Renal cortical epithelial cell (primary cell): Measurements from ENCODE around the gene CDC6. TPM values are rescaled to one million over a fixed set of nuclear protein-coding genes. Genes with fewer than 3 reads are reported as not detected.

ENCODE experiments used
- DNase-seq: peaks from one replicate; pipeline ENCODE4 v3.0.0-alpha.2; 2011; ENCODE audit warnings: low read depth
- total RNA-seq: library from RNA; depleted of rRNA; stranded (reverse); fragments of >200 nt; gene quantifications from 2 replicates; pipeline ENCODE4 v1.2.3, GENCODE V29; 2014

CDC6 gene
- total RNA-seq, 1 donor from 2014 or later, result 2.6 TPM

- DNase-seq, result peak; percentile 48
These were observed 24.6 kb downstream of the CDC6 start for GRCh38 chr17:40312131-40312731.

- peak; percentile 46 for DNase-seq
These were observed 25.4 kb downstream of the CDC6 start for GRCh38 chr17:40312893-40313667.

GRCh38 chr17:40313668-40314583, 26.2 kb downstream of the CDC6 start:
- DNase-seq, result peak; percentile 45

GRCh38 chr17:40314584-40314956, 26.9 kb downstream of the CDC6 start:
- peak; percentile 96 for DNase-seq

- DNase-seq, result no peak
These were observed 27.5 kb downstream of the CDC6 start for GRCh38 chr17:40315206-40315605.

GRCh38 chr17:40315678-40316570, 28.2 kb downstream of the CDC6 start:
- DNase-seq, result no peak

GRCh38 chr17:40316571-40317344, 29.1 kb downstream of the CDC6 start:
- DNase-seq, result no peak

- DNase-seq, result peak; percentile 47
These were observed 29.7 kb downstream of the CDC6 start for GRCh38 chr17:40317345-40317873.

GRCh38 chr17:40317880-40318829, 30.5 kb downstream of the CDC6 start:
- peak; percentile 87 for DNase-seq

GRCh38 chr17:40318830-40319391, 31.2 kb downstream of the CDC6 start:
- DNase-seq, result no peak

GRCh38 chr17:40319651-40320540, 32.2 kb downstream of the CDC6 start:
- DNase-seq, result no peak

GRCh38 chr17:40320756-40321523, 33.3 kb downstream of the CDC6 start:
- DNase-seq, result no peak

GRCh38 chr17:40321524-40321929, 33.8 kb downstream of the CDC6 start:
- no peak for DNase-seq

GRCh38 chr17:40321961-40322357, 34.3 kb downstream of the CDC6 start:
- DNase-seq, result no peak

- DNase-seq, result peak; percentile 82
These were observed 35.0 kb downstream of the CDC6 start for GRCh38 chr17:40322358-40323315.
